GM21723 (cell line): ENCODE data around the gene MFN2.
"Not testable (repeated sequence)": the region's sequence is repeated elsewhere in the genome, so short reads cannot be mapped to it uniquely, and the experiment has no call there.

Experiments
- ATAC-seq: cut with Tn5 transposase; IDR thresholded peaks from one replicate; pipeline ENCODE4 v1.9.1; 2021; ENCODE audit warnings: mild to moderate bottlenecking, moderate library complexity; ENCODE audit not compliant: unreplicated experiment

MFN2 gene

GRCh38 chr1:11979851-11980675 lies at the start of gene MFN2:
Gene MFN2 (plus strand): TSS chr1:11980444. CDS start chr1:11989169, 8,725 bp downstream.
- peak; percentile 87 for ATAC-seq

GRCh38 chr1:11930571-11931445 lies 49.4 kb upstream of the MFN2 start:
- ATAC-seq, result no peak

GRCh38 chr1:11931845-11932244 lies 48.4 kb upstream of the MFN2 start:
- ATAC-seq, result no peak

DNA sequence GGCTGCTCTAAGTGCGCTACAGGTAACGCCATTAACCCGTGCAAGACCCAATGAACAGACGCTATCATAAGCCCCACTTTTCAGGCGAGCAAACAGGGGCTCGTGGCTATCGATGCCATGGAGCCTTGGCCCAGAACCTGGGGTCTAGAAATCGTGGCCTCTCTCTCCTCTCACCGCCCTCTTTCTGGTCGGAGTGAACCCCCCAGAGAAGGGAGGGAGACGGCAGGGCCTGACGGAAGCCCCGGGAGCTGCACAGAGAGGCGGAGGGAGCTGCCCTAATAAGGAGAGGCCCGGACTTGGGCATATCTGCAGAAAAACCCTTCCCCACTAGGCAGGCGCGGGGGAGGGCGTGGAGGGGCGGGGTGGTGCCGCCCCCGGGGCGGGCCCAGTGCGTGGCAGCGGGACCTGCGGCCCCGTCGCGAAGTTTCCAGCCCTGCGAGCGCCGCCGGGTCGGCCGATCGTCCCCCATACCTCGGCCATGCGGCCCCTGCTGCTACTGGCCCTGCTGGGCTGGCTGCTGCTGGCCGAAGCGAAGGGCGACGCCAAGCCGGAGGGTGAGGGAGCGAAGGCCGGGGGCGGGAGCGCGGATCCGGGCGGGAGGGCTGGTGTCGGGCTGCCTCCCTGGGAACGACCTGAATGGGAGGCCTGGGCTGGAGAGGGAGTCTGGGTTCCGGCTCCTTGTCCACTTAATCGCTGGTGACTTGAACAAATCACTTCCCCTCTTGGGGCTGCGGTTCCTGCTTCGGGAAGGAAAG lies 45.8 kb upstream of the MFN2 start, which contains the start of gene PLOD1:
PLOD1 (plus strand) TSS at position 416 of the 755 bp plus-strand sequence; CDS start at position 479, 63 bp downstream.
- peak; percentile 86 for ATAC-seq

GRCh38 chr1:11935057-11935412 lies 45.2 kb upstream of the MFN2 start:
- ATAC-seq, result no peak

GRCh38 chr1:11935733-11936132 lies 44.5 kb upstream of the MFN2 start:
- ATAC-seq, result not testable (repeated sequence)

GRCh38 chr1:11938722-11939526 lies 41.3 kb upstream of the MFN2 start:
- ATAC-seq, result no peak

DNA sequence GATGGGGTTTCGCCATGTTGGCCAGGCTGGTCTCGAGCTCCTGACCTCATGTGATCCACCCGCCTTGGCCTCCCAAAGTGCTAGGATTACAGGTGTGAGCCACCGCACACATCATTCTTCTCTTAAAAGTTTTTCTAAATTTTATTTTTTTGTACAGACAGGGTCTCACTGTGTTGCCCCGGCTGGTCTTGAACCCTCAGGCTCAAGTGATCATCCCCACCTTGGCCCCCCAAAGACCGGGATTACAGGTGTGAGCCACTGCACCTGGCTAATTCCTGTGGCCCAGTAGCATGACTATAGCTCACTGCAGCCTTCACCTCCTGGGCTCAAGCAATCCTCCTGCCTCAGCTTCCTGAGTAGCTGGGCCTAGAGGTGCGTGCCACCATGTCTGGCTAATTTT lies 40.5 kb upstream of the MFN2 start:
- not testable (repeated sequence) for ATAC-seq

DNA sequence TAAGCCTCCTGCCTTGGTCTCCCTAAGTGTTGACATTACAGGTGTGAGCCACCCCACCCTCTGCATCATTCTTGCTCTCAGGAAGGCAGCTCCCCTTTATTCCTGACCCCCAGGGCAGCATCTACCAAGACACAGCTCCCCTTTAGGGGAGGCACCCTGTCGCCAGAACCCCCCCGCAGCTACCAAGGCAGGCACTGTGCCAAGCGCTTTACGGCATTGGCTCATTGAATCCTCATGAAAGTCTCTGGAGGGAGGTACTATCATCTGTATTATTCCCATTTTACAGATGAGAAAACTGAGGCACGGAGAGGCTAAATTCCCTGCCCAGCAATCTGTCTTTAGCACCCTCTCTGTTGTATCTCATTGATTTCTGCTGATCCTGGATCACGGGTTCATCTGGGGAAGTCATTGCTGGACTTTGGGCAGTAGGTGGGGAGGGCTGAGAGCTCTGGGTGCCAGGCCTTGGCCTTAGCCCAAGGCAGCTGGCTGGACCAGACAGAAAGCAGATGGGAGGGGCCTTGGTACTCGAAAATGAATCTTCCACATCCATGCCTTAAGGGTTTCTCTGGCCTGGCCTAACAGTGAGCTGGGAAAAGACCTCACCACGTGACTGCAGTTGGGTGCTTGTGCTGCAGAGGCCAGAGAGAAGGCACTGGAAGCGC lies 39.9 kb upstream of the MFN2 start:
- ATAC-seq, result no peak

GRCh38 chr1:11942280-11942679 lies 38.0 kb upstream of the MFN2 start:
- ATAC-seq, result no peak

DNA sequence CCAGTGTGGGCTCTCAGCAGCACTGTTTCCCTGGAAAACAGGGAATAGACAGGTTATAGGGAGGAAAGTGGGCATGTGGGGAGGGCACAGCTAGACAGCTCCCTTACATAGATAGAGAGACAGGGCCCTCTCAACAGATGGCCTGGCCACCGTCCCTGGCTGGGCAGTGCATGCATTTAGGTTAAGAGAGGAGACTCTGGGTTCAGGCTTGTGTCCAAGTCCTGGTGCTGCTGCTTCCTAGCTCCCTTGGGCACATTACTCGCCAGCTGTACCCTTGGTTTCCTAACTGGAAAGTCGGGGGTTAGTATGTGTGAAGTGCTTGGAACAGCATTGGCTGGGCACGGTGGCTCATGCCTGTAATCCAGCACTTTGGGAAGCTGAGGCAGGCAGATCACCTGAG lies 36.6 kb upstream of the MFN2 start:
- ATAC-seq, result no peak

DNA sequence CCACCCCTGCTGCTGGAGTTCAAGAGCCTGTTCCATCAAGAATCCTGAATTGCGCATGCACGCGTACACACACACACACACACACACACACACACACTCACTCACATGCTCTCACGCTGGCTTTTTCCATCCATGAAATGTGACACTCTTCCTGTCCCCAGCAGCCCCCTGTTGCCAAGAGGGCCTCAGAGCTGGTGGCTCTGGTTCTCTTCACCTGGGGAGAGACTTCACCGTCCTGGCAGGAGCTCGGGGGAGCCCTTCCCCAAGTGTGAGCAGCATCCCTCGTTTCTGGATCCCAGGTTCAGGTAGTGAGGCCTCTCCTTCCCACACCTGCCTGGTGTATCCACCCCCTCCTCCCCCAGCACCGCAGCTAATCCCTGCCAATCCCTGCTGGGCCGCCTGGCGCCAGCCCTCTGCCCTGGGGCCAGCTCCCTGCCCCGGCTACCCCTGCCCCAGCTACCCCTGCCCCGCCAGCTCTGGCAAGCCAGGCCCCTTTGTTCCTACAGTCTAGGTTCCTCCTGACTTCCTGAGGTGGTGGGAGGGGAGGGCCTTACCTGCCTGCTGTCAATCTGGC lies 35.8 kb upstream of the MFN2 start:
- ATAC-seq, result no peak

- no peak for ATAC-seq
These were observed 33.6 kb upstream of the MFN2 start for GRCh38 chr1:11946647-11947046.

- ATAC-seq, result no peak
These were observed 31.3 kb upstream of the MFN2 start for GRCh38 chr1:11948822-11949458.

GRCh38 chr1:11951901-11952300 lies 28.3 kb upstream of the MFN2 start:
- no peak for ATAC-seq

DNA sequence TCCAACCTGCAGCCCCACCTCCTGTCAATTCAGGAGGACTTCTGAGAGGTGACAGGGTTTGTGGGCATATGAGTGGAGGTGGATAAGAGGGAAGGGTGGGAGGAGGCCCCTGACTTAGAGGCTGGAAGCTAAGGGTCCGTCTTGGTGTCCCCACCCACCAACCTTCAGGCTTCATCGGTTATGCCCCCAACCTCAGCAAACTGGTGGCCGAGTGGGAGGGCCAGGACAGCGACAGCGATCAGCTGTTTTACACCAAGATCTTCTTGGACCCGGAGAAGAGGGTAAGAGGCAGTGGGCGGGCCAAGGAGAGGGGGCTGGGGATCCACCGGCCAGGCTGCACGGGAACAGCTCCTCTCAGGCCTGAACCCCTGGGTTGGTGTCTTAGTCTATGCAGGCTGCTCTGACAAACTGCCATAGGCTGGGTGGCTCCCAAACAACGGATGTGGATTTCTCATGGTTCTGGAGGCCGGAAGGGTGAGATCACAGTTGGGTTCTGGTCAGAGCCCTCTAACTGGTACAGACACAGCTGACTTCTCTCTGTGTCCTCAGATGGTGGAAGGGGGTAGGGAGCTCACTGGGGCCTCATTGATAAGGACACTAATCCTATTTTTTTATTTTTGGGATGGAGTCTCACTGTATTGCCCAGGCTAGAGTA lies 27.7 kb upstream of the MFN2 start:
- no peak for ATAC-seq

DNA sequence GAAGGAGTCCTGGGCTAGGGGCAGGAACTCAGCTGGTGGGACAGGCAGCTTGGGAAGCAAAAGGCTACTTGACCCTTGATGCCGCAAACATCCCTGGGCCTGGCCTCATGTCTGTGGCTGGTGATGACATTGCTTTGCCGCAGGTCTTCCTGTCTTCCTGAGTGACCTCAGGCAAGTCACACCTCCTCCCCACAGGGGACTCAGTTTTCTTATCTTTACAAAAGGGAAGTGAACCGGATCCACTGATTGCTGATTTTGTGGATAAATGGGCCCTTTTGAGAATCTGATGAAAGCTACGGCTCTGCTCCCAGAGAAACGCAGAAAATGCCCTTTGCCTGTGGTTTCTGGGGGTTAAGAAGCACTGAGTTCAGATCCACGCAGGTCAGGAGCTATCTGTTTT lies 25.0 kb upstream of the MFN2 start:
- no peak for ATAC-seq

- no peak for ATAC-seq
These were observed 22.8 kb upstream of the MFN2 start for GRCh38 chr1:11957398-11957797.
